ENCODE data around the gene PCCA.

DNA sequence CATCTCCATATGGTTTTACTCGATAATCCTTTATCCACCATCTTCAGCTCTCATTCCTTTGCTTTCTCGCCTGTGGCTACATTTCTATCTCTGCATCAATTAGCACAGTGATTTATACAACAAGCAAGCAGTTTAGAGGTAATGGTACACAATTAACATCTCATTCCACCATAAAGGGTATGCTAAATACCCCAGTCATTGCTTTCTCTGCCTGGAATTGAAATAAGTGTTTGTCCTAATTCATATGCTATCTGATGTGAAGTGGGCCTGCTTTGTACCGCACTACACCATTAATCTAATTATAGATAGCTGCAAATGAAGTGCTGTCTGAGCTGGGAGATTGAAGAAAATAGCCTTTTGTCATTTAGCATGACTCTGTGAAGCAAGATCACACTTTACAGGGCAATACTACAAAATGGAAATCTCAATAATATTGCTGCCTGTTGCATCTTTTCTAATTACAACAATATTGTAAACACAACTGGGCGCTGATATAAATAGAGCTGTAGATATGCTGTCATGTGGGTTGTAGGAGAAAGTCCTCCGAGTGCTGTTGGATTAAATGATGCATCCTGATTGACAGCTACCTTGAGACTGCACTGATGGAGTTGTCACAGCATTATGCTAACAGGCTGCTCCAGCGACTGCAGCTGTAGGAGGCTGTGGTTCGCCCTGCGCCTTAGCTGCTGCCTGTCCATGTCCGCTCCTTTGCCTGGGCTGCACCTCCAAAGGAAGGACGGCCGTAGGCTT, 421.5 kb downstream of the PCCA start:
- TF ChIP-seq, protein P1, sequence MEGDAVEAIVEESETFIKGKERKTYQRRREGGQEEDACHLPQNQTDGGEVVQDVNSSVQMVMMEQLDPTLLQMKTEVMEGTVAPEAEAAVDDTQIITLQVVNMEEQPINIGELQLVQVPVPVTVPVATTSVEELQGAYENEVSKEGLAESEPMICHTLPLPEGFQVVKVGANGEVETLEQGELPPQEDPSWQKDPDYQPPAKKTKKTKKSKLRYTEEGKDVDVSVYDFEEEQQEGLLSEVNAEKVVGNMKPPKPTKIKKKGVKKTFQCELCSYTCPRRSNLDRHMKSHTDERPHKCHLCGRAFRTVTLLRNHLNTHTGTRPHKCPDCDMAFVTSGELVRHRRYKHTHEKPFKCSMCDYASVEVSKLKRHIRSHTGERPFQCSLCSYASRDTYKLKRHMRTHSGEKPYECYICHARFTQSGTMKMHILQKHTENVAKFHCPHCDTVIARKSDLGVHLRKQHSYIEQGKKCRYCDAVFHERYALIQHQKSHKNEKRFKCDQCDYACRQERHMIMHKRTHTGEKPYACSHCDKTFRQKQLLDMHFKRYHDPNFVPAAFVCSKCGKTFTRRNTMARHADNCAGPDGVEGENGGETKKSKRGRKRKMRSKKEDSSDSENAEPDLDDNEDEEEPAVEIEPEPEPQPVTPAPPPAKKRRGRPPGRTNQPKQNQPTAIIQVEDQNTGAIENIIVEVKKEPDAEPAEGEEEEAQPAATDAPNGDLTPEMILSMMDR (IDR thresholded peaks at IDR 0.05), result no peak
- no peak for TF ChIP-seq POLR2A (IDR thresholded peaks at IDR 0.05)
